Activated CD4-positive, alpha-beta T cell treated with anti-CD3 and anti-CD28 coated beads for 24 hours (primary cell): ENCODE data around the gene THEM5.

Source experiments
- DNase-seq, 2 donors: peaks; one replicate each; pipeline ENCODE4 v3.0.0-alpha.2; 2020; ENCODE audit warnings: low read depth in 2 of 2

Gene THEM5

GRCh38 chr1:151801310-151801820 lies 52.1 kb downstream of the THEM5 start:
- DNase-seq = no peak

GRCh38 chr1:151800830-151801229 lies 52.7 kb downstream of the THEM5 start:
- no peak for DNase-seq

- no peak for DNase-seq
Measured at GRCh38 chr1:151799179-151800022, 54.1 kb downstream of the THEM5 start.

GRCh38 chr1:151798571-151798970 lies 54.9 kb downstream of the THEM5 start:
- DNase-seq = no peak
